ENCODE data around the gene C17orf114.

C17orf114 gene

GRCh38 chr17:4759776-4760236 is 42.3 kb downstream of the C17orf114 start (continued):
- TF ChIP-seq ARNTL (CRISPR knock-in tag; IDR thresholded peaks at IDR 0.05) (peak; percentile 91), SMARCE1 (IDR thresholded peaks at IDR 0.05; ENCODE audit: borderline replicate concordance) (no peak), NFIB (CRISPR knock-in tag; IDR thresholded peaks at IDR 0.05; ENCODE audit: borderline replicate concordance) (no peak), MIER2 (CRISPR knock-in tag; IDR thresholded peaks at IDR 0.05) (0 out of 2 replicates have a peak, but pooled peaks have one; percentile 15), ZSCAN31 (CRISPR knock-in tag; IDR thresholded peaks at IDR 0.05; ENCODE audit: low read depth) (no peak), JUNB (CRISPR knock-in tag; IDR thresholded peaks at IDR 0.05; ENCODE audit: borderline replicate concordance) (peak; percentile 84; the same call in 1 of the 2 replicates), ZGPAT (CRISPR knock-in tag; IDR thresholded peaks at IDR 0.05) (peak; percentile 92)

GRCh38 chr17:4753392-4753791 is 48.7 kb downstream of the C17orf114 start:
- no peak for FAIRE-seq
- ATAC-seq: no peak
- Histone ChIP-seq H3K4me2 (ENCODE audit: low read depth, low read length) (no peak overlapping the region), H4K20me1 (ENCODE audit: insufficient read depth, low read length) (no peaks in the 10 kb centered on the region), H3K79me2 (ENCODE audit: insufficient read depth, low read length) (no peaks in the 10 kb centered on the region), H2AFZ (ENCODE audit: low read length) (no peak overlapping the region), H3K4me1 (ENCODE audit: insufficient read depth, low read length) (peaks cover 56% of the 10 kb centered on the region), H3K36me3 (replicated peaks in 1 of 2; ENCODE audit: control insufficient read depth in 1 of 2, insufficient read depth in 2 of 2, low read length in 2 of 2) (no peaks in the 10 kb centered on the region), H3K9ac (ENCODE audit: insufficient read depth, low read depth, low read length) (no peak overlapping the region), H3K27ac (ENCODE audit: extremely low read length, insufficient read depth, low read length) (no peak overlapping the region), H3K9me3 (ENCODE audit: low read length) (no peaks in the 10 kb centered on the region), H3K4me3 (replicated peaks in 1 of 3; ENCODE audit: insufficient read depth in 1 of 3, low read depth in 2 of 3, low read length in 3 of 3) (no peak overlapping the region), H3K27me3 (ENCODE audit: control insufficient read depth in 1 of 2, insufficient read depth in 2 of 2, low read length in 2 of 2) (no peaks in the 10 kb centered on the region)
- intact Hi-C loops (cut with micrococcal nuclease; ENCODE audit: unreplicated experiment): no loop called here
- BruUV-seq (replicated peaks): no TSS peak
- no peak for DNase-seq (ENCODE audit: low spot score)
- WGBS (ENCODE audit: low lambda C conversion rate): 92% methylated on average over 1 of the region's 1 CpG
- POLR2A ChIA-PET: interaction anchor here (1.2 to 2.5 kb wide), 2 partner anchors 32 to 37 kb away, joined by 3 to 8 read pairs; no protein-coding TSS in a partner anchor
- in situ Hi-C loops (cut with HindIII; ENCODE audit: extremely low pct_ligation_motif_present, low pct_unique_long_range_greater_than_20kb): no loop called here
- CTCF ChIA-PET (ENCODE audit: low intra/inter-chr PET ratio, low total read pairs): no interaction called here
- TF ChIP-seq CHD4 (IDR thresholded peaks at IDR 0.05; ENCODE audit: borderline replicate concordance, low read length) (no peak), ZSCAN25 (CRISPR knock-in tag; IDR thresholded peaks at IDR 0.05) (no peak), ZNF672 (CRISPR knock-in tag; IDR thresholded peaks at IDR 0.05) (no peak), ZNF335 (CRISPR knock-in tag; IDR thresholded peaks at IDR 0.05) (no peak), E2F2 (CRISPR knock-in tag; IDR thresholded peaks at IDR 0.05; ENCODE audit: borderline replicate concordance) (no peak), SNAPC5 (CRISPR knock-in tag; IDR thresholded peaks at IDR 0.05; ENCODE audit: borderline replicate concordance) (no peak), RERE (CRISPR knock-in tag; IDR thresholded peaks at IDR 0.05; ENCODE audit: low read depth) (no peak), ZNF549 (CRISPR knock-in tag; IDR thresholded peaks at IDR 0.05) (no peak), ZNF326 (CRISPR knock-in tag; IDR thresholded peaks at IDR 0.05; ENCODE audit: borderline replicate concordance) (no peak), ZNF720 (CRISPR knock-in tag; IDR thresholded peaks at IDR 0.05) (no peak)
